ENCODE results near the gene SLCO4A1. TPM values are rescaled to one million over a fixed set of nuclear protein-coding genes. Genes with fewer than 3 reads are reported as not detected.

SLCO4A1 gene
- under 0.01 TPM in 1 of 2 replicates, not detected in the other for total RNA-seq

DNA sequence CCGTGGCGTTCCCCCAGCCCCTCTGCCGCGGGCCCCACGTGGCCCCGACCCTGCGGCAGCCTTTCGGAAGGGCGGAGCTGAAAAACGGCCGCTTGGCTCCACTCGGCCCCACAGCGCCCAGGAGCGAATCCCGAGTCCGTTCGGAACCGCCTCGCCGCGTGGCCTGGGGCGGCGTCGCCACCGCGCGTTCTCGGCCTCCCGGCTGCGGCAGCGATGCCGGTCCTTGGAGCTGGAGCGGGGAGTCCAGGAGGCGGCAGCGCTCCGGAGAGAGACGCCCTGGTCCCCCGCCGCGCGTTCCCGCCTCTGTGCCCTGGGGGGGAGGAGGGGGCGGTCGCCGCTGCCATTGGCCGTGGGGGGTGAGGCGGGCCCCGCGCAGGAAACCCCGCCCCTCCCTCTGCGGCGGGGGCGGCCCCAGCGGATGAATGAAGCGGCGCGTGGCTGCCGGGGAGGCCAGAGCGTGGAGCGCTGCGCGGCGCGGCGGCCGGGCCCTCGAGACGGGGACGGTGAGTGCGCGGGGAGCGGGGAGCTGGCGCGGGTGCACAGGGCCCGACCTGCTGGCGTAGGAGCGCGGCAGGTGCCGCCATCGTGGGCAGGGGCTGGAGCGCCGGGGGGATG is at the start of gene SLCO4A1:
SLCO4A1 (plus strand) TSS at position 453 of the 615 bp plus-strand sequence. CDS start 13,952 bp downstream, outside the sequence.
- H3K79me2 ChIP-seq (ENCODE audit: insufficient read depth, low read length) = no peaks in the 10 kb centered on the region
- no peaks in the 10 kb centered on the region for H4K20me1 ChIP-seq (ENCODE audit: insufficient read depth, low read length)
- peaks cover 58% of the 10 kb centered on the region for H3K27me3 ChIP-seq (ENCODE audit: insufficient read depth, low read length)
- H3K27ac ChIP-seq (ENCODE audit: low read depth, low read length) = no peak within 1 kb of the TSS
- no peak within 1 kb of the TSS for H2AFZ ChIP-seq (ENCODE audit: low read length)
- H3K36me3 ChIP-seq (ENCODE audit: insufficient read depth, low read length) = no peaks in the 10 kb centered on the region
- H3K4me1 ChIP-seq (ENCODE audit: insufficient read depth, low read length) = no peaks in the 10 kb centered on the region
- TF ChIP-seq, protein P1, sequence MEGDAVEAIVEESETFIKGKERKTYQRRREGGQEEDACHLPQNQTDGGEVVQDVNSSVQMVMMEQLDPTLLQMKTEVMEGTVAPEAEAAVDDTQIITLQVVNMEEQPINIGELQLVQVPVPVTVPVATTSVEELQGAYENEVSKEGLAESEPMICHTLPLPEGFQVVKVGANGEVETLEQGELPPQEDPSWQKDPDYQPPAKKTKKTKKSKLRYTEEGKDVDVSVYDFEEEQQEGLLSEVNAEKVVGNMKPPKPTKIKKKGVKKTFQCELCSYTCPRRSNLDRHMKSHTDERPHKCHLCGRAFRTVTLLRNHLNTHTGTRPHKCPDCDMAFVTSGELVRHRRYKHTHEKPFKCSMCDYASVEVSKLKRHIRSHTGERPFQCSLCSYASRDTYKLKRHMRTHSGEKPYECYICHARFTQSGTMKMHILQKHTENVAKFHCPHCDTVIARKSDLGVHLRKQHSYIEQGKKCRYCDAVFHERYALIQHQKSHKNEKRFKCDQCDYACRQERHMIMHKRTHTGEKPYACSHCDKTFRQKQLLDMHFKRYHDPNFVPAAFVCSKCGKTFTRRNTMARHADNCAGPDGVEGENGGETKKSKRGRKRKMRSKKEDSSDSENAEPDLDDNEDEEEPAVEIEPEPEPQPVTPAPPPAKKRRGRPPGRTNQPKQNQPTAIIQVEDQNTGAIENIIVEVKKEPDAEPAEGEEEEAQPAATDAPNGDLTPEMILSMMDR (IDR thresholded peaks at IDR 0.05; ENCODE audit: extremely low read depth, low read depth, low read length) = no peak
- H3K4me3 ChIP-seq (ENCODE audit: insufficient read depth, low read length) = no peak within 1 kb of the TSS
- DNase-seq (ENCODE audit: insufficient read length, low spot score, missing footprints) = peak; percentile 94
- no peaks in the 10 kb centered on the region for H3K9me3 ChIP-seq (ENCODE audit: low read depth, low read length)
- H3K4me2 ChIP-seq (ENCODE audit: insufficient read depth, low read length) = peak within 1 kb of the TSS; percentile 23

DNA sequence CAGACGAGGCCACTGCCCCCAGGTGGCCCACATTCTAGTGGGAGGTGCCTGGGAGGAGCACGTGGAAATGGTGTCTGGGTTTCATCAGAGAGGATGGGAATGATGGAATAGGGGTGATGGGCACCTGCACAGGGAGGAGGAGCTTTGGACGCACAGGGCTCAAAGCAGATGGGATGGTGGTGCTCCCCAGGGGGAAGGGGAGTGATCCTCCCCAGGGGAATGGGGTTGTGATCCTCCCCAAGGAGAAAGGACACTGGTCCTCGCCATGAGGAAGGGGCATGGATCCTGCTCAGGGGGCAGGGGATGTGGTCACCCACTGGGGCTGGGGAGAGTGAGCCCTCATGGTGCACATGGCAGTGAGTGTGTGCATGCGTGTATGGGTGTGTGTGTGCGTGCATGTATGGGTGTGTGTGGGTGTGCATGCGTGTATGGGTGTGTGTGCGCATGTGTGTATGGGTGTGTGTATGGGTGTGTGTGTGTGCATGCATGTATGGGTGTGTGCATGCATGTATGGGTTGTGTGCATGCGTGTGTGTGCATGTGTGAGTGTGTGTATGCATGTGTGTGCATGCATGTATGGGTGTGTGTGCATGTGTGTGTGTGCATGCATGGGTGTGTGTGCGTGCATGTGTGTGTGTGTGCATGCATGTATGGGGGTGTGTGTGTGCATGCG is 49.7 kb upstream of the SLCO4A1 start:
- H3K27me3 ChIP-seq (ENCODE audit: insufficient read depth, low read length) = peaks cover 5% of the 10 kb centered on the region
- no peak overlapping the region for H3K4me3 ChIP-seq (ENCODE audit: insufficient read depth, low read length)
- H3K4me2 ChIP-seq (ENCODE audit: insufficient read depth, low read length) = no peak overlapping the region
- peaks cover 32% of the 10 kb centered on the region for H3K4me1 ChIP-seq (ENCODE audit: insufficient read depth, low read length)
- no peak for DNase-seq (ENCODE audit: insufficient read length, low spot score, missing footprints)
- H3K36me3 ChIP-seq (ENCODE audit: insufficient read depth, low read length) = no peaks in the 10 kb centered on the region
- no peaks in the 10 kb centered on the region for H3K9me3 ChIP-seq (ENCODE audit: low read depth, low read length)
- TF ChIP-seq, protein P1 (IDR thresholded peaks at IDR 0.05; ENCODE audit: extremely low read depth, low read depth, low read length) = no peak
- no peaks in the 10 kb centered on the region for H3K79me2 ChIP-seq (ENCODE audit: insufficient read depth, low read length)
- no peak overlapping the region for H3K27ac ChIP-seq (ENCODE audit: low read depth, low read length)
- H4K20me1 ChIP-seq (ENCODE audit: insufficient read depth, low read length) = no peaks in the 10 kb centered on the region
- no peak overlapping the region for H2AFZ ChIP-seq (ENCODE audit: low read length)

- Histone ChIP-seq H3K79me2 (ENCODE audit: insufficient read depth, low read length) (no peaks in the 10 kb centered on the region), H3K36me3 (ENCODE audit: insufficient read depth, low read length) (no peaks in the 10 kb centered on the region), H4K20me1 (ENCODE audit: insufficient read depth, low read length) (no peaks in the 10 kb centered on the region), H3K27ac (ENCODE audit: low read depth, low read length) (no peak overlapping the region), H3K4me1 (ENCODE audit: insufficient read depth, low read length) (peaks cover 23% of the 10 kb centered on the region), H3K4me2 (ENCODE audit: insufficient read depth, low read length) (no peak overlapping the region), H3K9me3 (ENCODE audit: low read depth, low read length) (no peaks in the 10 kb centered on the region), H3K27me3 (ENCODE audit: insufficient read depth, low read length) (peaks cover 5% of the 10 kb centered on the region), H3K4me3 (ENCODE audit: insufficient read depth, low read length) (no peak overlapping the region), H2AFZ (ENCODE audit: low read length) (no peak overlapping the region)
- TF ChIP-seq, protein P1 (IDR thresholded peaks at IDR 0.05; ENCODE audit: extremely low read depth, low read depth, low read length) = no peak
- no peak for DNase-seq (ENCODE audit: insufficient read length, low spot score, missing footprints)
Observed at GRCh38 chr20:62593616-62594015, 48.7 kb upstream of the SLCO4A1 start.

DNA sequence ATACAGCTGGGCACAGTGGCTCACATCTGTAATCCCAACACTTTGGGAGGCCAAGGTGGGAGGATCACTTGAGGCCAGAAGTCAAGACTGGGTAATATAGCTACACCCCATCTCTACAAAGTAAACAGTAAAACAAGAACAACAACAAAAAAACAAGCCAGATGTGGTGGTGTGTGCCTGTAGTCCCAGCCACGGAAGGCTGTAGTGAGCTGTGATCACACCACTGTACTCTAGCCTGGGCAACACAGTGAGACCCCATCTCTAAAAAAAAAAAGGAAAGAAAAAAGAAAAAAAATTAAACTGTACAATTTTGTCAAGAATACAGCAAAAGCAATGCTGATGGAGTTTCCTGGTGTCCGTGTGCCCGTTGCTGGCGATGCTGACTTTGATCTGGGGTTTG is 47.2 kb upstream of the SLCO4A1 start:
- Histone ChIP-seq H3K9me3 (ENCODE audit: low read depth, low read length) (no peaks in the 10 kb centered on the region), H3K4me1 (ENCODE audit: insufficient read depth, low read length) (peaks cover 8% of the 10 kb centered on the region), H3K4me2 (ENCODE audit: insufficient read depth, low read length) (no peak overlapping the region), H3K79me2 (ENCODE audit: insufficient read depth, low read length) (no peaks in the 10 kb centered on the region), H3K36me3 (ENCODE audit: insufficient read depth, low read length) (no peaks in the 10 kb centered on the region), H4K20me1 (ENCODE audit: insufficient read depth, low read length) (no peaks in the 10 kb centered on the region), H2AFZ (ENCODE audit: low read length) (no peak overlapping the region), H3K4me3 (ENCODE audit: insufficient read depth, low read length) (no peak overlapping the region), H3K27me3 (ENCODE audit: insufficient read depth, low read length) (peaks cover 5% of the 10 kb centered on the region), H3K27ac (ENCODE audit: low read depth, low read length) (no peak overlapping the region)
- DNase-seq (ENCODE audit: insufficient read length, low spot score, missing footprints) = no peak
- TF ChIP-seq, protein P1 (IDR thresholded peaks at IDR 0.05; ENCODE audit: extremely low read depth, low read depth, low read length) = no peak
